ENCODE measurements around the gene ANO1.

- TF ChIP-seq POLR2A (IDR thresholded peaks at IDR 0.05; ENCODE audit: low read depth, low read length) (no peak), TAF1 (IDR thresholded peaks at IDR 0.05; ENCODE audit: low read depth, low read length) (no peak), POLR2AphosphoS5 (IDR thresholded peaks at IDR 0.05; ENCODE audit: low read depth, low read length) (no peak), PAX5 (IDR thresholded peaks at IDR 0.05; ENCODE audit: insufficient read depth, low read length, severe bottlenecking) (no peak)
Observed at GRCh38 chr11:70029115-70029860, 48.8 kb upstream of the ANO1 start.

All from GM12891 (cell line).